GM18526 (cell line): Measurements from ENCODE around the gene PSME2.
A peak's percentile ranks its signal among the peaks of the same experiment; 100 is the strongest.

ENCODE experiments used
- POLR2A ChIP-seq: IDR thresholded peaks from 3 replicates; pipeline ENCODE4 v1.6.1; 2011; ENCODE audit not compliant: insufficient read length; ENCODE audit errors: extremely low read depth

PSME2 gene

DNA sequence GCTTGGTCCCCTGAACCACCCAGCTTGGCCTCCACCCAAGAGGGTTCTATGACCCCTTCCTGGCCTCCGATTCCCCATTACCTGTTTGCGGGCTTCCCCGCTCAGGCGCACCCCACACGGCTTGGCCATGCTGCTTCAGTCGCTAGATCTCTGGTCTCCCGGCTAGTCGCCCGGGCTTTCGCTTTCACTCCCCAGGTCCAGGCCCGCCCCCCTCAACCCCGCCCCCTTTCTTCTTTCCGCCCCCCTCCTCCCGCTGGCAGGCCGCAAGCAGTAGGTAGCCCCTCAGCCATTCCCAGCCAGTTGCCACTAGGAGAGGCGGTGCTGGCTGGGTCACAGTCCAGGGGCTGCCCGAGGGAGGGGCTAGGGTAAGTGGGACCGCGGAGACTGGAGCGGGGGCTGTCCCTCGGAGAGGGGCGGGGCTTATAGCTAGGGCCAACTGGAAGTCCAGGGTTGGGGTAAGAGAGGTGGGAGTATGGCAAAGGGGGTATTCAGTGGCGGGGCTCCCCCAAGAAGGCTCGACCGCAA lies at the start of gene PSME2:
TSS of gene PSME2 (minus strand) at position 158 of the 525 bp plus-strand sequence. CDS start at position 129, 29 bp downstream.
- TF ChIP-seq POLR2A = peak; percentile 82

- TF ChIP-seq POLR2A = peak; percentile 76
Measured at GRCh38 chr14:24195186-24196070, 49.0 kb upstream of the PSME2 start, which contains the start of gene TM9SF1. Gene TM9SF1 (minus strand): TSS chr14:24195441. CDS start chr14:24195019, 422 bp downstream.

GRCh38 chr14:24194873-24195185 lies 48.4 kb upstream of the PSME2 start:
- no peak for TF ChIP-seq POLR2A

DNA sequence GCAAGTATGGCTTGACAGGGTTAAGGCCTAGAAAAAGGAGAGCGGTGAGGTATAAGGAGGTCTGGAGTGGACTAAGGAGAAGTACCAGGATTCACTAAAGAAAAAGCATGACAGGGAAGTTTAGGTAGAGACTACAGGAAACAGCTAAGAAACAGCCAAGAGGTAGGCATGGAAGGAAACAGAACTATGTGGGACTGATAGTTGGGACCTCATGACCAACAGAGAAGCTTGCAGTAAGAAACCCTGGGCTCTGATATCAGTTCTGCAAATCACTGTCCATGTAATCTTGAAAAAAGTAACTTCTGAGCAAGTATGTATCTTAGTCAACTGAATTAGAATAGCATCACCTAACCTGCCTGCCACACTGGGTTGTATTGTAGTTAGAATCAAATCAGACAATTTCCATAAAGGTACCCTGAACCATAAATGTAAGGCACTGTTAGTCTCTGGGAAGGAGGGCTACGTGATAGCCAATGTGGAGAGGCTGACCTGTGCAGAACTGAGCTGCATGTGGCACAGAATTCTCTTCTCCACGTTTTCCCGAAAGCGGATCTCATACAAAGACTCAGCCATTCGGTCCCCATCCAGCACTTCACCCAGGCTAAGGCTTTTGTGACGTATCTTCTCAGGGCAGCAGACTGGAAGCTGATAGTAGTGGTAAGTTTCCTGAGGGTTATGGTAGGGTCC lies 47.9 kb upstream of the PSME2 start:
- TF ChIP-seq POLR2A = no peak

- TF ChIP-seq POLR2A = no peak
Measured at GRCh38 chr14:24192933-24193332, 46.5 kb upstream of the PSME2 start.

- no peak for TF ChIP-seq POLR2A
Measured at GRCh38 chr14:24190416-24190815, 44.0 kb upstream of the PSME2 start.

DNA sequence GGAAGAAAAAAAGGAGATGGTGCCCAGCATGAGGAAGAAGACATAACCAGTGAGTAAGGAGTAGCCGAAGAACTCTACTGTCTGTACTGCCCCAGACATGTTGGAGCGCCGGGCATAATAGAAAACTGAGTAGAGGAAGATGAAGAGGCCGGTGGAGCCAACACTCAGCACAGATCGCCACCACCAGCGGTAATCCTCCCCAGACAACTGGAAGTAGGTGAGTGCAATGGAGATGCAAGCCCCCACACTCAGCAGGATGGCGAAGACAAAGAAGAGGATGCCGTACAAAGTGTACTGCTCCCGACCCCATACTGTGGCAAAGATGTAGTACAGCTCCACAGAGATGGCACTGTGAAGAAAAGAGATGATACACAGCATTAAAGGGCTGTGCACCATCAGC lies 43.0 kb upstream of the PSME2 start:
- no peak for TF ChIP-seq POLR2A

DNA sequence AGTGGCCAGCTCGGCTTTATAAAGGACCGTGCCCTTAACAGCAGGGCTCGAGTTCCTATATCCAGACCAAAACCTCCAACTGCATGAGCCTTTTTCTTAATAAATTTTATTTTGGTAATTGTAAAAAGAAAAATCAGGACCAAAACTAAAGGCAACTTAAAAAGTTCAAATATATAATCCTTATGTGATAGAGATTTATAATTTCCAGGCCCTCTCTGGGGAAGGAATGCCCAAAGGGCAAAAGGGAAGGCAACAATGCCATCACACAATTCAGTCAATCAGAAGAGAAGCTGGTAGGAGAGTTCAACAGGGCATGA lies 42.6 kb upstream of the PSME2 start:
- TF ChIP-seq POLR2A = no peak

- TF ChIP-seq POLR2A = peak; percentile 80
Measured at GRCh38 chr14:24188251-24189058, 42.0 kb upstream of the PSME2 start, which contains the start of gene IPO4. Gene IPO4 (minus strand): TSS chr14:24188816. CDS start chr14:24188787, 29 bp downstream.

DNA sequence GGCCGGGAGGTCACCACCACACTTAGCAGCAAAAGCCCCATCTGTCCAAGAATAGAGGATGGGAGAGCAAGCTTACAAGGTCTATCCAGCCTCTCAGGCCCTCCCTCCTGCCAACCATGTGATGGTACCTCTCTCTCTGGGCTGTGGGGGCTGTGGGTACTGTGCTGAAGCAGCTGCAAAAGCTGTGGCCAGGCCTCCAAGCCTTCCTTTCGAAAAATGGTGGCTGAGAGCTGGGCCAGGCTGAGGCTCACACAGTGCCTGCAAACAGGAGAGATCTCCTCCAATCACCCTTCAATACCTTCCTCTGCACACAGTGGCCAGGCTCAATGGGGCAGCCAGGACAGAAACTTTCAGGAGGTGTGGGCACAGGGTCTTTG lies 41.1 kb upstream of the PSME2 start:
- TF ChIP-seq POLR2A = no peak

DNA sequence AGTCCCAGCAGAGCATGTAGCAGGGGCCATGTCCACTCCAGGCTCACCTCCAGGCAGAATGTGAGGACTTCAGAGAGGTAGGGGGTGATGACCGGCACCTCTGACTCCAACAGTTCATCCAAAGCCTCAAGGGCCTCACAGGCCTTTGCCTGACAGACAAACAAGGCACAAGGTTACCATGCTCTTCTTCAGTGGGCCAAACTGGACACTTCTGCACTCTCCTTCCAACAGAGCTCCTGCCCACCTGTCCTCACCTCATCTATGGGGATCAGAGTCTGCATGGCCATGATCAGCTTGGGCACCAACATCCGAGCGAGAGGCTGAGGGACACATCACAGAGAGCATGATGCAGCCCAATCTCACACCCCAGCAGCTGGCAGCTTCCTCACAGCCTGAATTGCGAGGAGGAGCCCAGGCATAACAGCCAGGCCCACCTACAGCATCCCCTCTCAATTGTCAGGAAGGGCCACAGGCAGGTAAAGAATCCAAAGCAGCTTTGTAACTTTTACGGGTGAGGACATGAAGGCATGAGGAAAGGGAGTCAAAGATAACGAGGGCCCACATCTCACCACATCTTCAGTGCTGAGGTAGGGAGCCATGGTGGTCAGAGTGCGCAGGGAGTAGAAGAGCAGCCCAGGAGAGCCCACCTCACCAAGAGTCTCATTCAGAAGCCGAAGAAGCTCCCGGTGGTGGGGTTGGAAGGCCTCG lies 40.6 kb upstream of the PSME2 start:
- TF ChIP-seq POLR2A = no peak

DNA sequence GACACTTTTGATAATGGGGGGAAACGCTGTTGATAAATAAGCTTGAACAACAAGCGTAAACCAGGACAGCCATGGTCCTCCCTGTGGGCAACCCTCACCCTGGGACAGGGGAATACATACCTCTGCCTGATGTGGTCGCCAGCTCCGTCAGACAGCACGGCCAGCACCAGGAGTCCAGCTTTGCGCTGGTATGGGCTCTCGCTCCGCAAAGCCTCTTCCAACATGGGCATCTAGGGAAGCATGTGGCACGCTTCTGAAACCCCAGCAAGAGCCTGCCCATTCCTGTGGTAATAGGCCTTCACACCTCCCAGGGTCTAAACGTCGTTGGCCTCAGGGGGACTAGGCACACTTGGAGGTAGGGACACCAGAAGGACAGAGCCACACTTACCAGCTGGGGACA lies 39.3 kb upstream of the PSME2 start:
- no peak for TF ChIP-seq POLR2A

DNA sequence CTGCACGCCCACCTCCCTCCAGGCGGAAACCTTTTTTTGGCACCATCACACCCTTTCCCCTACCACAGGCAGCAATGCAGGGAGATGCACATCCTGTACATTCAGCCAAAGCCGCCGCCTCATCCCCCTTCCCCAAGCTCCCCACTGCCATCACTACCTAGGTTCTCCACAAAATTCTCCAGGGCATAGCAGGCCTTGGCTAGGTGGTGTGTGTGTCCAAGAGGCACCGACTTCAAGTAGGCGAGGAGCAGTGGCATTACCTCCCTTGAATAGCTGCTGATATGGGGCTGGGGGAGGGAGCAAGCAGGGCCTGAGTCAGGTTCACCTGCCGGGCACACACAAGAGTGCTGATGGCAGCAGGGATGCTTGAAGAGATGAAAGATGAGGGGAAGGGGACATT lies 38.6 kb upstream of the PSME2 start:
- no peak for TF ChIP-seq POLR2A

- TF ChIP-seq POLR2A = no peak
Measured at GRCh38 chr14:24184104-24184970, 37.9 kb upstream of the PSME2 start.

GRCh38 chr14:24183014-24183481 lies 36.6 kb upstream of the PSME2 start:
- no peak for TF ChIP-seq POLR2A
